Epidermal melanocyte (primary cell): ENCODE data around the gene ZNF654.
"Not testable (repeated sequence)": the region's sequence is repeated elsewhere in the genome, so short reads cannot be mapped to it uniquely, and the experiment has no call there.

Source experiments
- DNase-seq: peaks from one replicate; pipeline ENCODE4 v3.0.0; 2011; ENCODE audit warnings: low spot score; ENCODE audit not compliant: insufficient read length

Gene ZNF654

GRCh38 chr3:88058581-88059379, at the start of gene ZNF654, which contains the start of gene CGGBP1:
Gene ZNF654, plus strand, starts transcription at chr3:88059255. Its CDS starts 65 bp downstream, at chr3:88059320.
Gene CGGBP1, minus strand, starts transcription at chr3:88059005. Its CDS starts 3,029 bp downstream, at chr3:88055976.
- peak; percentile 84 for DNase-seq

GRCh38 chr3:88010810-88011209, 48.2 kb upstream of the ZNF654 start:
- DNase-seq: no peak

GRCh38 chr3:88013592-88013991, 45.5 kb upstream of the ZNF654 start:
- no peak for DNase-seq

- DNase-seq: not testable (repeated sequence)
These were observed 43.4 kb upstream of the ZNF654 start for GRCh38 chr3:88015656-88016055.

- DNase-seq: no peak
These were observed 40.0 kb upstream of the ZNF654 start for GRCh38 chr3:88019024-88019423.

- no peak for DNase-seq
These were observed 34.0 kb upstream of the ZNF654 start for GRCh38 chr3:88025001-88025552.

GRCh38 chr3:88028876-88029275, 30.2 kb upstream of the ZNF654 start:
- no peak for DNase-seq

GRCh38 chr3:88030210-88030609, 28.8 kb upstream of the ZNF654 start:
- no peak for DNase-seq

- peak; percentile 36 for DNase-seq
These were observed 27.4 kb upstream of the ZNF654 start for GRCh38 chr3:88031642-88032077.

GRCh38 chr3:88032245-88032644, 26.8 kb upstream of the ZNF654 start:
- DNase-seq: no peak

- DNase-seq: no peak
These were observed 26.0 kb upstream of the ZNF654 start for GRCh38 chr3:88033079-88033478.

- no peak for DNase-seq
These were observed 25.2 kb upstream of the ZNF654 start for GRCh38 chr3:88033808-88034207.

- no peak for DNase-seq
These were observed 24.4 kb upstream of the ZNF654 start for GRCh38 chr3:88034491-88035275.

- no peak for DNase-seq
These were observed 22.8 kb upstream of the ZNF654 start for GRCh38 chr3:88036221-88036620.

- no peak for DNase-seq
These were observed 20.5 kb upstream of the ZNF654 start for GRCh38 chr3:88038566-88038965.

GRCh38 chr3:88040529-88040928, 18.5 kb upstream of the ZNF654 start:
- DNase-seq: no peak

GRCh38 chr3:88041005-88041404, 18.1 kb upstream of the ZNF654 start:
- no peak for DNase-seq

GRCh38 chr3:88044411-88044810, 14.6 kb upstream of the ZNF654 start:
- no peak for DNase-seq

GRCh38 chr3:88046766-88047165, 12.3 kb upstream of the ZNF654 start:
- DNase-seq: no peak

GRCh38 chr3:88057630-88058305, 1.3 kb upstream of the ZNF654 start:
- DNase-seq: no peak

- DNase-seq: no peak
These were observed 812 bp upstream of the ZNF654 start for GRCh38 chr3:88058306-88058580.
